Neural cell (in vitro differentiated cells): ENCODE measurements around the gene CDH4.

Experiments used
- CTCF ChIP-seq: fragments of 450-650 bp; IDR thresholded peaks from 2 replicates; pipeline ENCODE4 v1.5.1; 2014; ENCODE audit warnings: antibody characterized with exemption, mild to moderate bottlenecking, moderate library complexity; ENCODE audit not compliant: poor library complexity, severe bottlenecking
- EZH2 ChIP-seq: fragments of 200-600, 300-800 bp; shearing (Covaris generic), sonication (generic); IDR thresholded peaks from 2 replicates; pipeline ENCODE4 v1.6.1; 2014; ENCODE audit warnings: antibody characterized with exemption, low read length, borderline replicate concordance, mild to moderate bottlenecking; ENCODE audit not compliant: insufficient read depth, poor library complexity, severe bottlenecking
- POLR2AphosphoS5 ChIP-seq: IDR thresholded peaks from 2 replicates; pipeline ENCODE4 v1.6.1; 2012
- SMC3 ChIP-seq: fragments of 450-650 bp; conservative IDR thresholded peaks from 2 replicates; pipeline ENCODE4 v1.6.1; 2014; ENCODE audit warnings: antibody characterized with exemption, mild to moderate bottlenecking, moderate library complexity; ENCODE audit not compliant: poor library complexity
- TF ChIP-seq, protein P1 (sequence below): IDR thresholded peaks from 2 replicates; pipeline ENCODE4 v1.6.1; 2012; ENCODE audit warnings: borderline replicate concordance

- TF ChIP-seq CTCF (no peak), EZH2 (no peak), POLR2AphosphoS5 (no peak), SMC3 (no peak)
- TF ChIP-seq, protein P1, sequence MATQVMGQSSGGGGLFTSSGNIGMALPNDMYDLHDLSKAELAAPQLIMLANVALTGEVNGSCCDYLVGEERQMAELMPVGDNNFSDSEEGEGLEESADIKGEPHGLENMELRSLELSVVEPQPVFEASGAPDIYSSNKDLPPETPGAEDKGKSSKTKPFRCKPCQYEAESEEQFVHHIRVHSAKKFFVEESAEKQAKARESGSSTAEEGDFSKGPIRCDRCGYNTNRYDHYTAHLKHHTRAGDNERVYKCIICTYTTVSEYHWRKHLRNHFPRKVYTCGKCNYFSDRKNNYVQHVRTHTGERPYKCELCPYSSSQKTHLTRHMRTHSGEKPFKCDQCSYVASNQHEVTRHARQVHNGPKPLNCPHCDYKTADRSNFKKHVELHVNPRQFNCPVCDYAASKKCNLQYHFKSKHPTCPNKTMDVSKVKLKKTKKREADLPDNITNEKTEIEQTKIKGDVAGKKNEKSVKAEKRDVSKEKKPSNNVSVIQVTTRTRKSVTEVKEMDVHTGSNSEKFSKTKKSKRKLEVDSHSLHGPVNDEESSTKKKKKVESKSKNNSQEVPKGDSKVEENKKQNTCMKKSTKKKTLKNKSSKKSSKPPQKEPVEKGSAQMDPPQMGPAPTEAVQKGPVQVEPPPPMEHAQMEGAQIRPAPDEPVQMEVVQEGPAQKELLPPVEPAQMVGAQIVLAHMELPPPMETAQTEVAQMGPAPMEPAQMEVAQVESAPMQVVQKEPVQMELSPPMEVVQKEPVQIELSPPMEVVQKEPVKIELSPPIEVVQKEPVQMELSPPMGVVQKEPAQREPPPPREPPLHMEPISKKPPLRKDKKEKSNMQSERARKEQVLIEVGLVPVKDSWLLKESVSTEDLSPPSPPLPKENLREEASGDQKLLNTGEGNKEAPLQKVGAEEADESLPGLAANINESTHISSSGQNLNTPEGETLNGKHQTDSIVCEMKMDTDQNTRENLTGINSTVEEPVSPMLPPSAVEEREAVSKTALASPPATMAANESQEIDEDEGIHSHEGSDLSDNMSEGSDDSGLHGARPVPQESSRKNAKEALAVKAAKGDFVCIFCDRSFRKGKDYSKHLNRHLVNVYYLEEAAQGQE: no peak
Measured at GRCh38 chr20:61879694-61880093, 627.6 kb downstream of the CDH4 start.
